HEK293T (cell line): ENCODE measurements around the gene ATAD3C.
A peak's percentile ranks its signal among the peaks of the same experiment; 100 is the strongest.
"Not testable (repeated sequence)": the region's sequence is repeated elsewhere in the genome, so short reads cannot be mapped to it uniquely, and the experiment has no call there.

Source experiments
- CTCF ChIA-PET: fragments of 350-600 bp; formaldehyde crosslinking; extraction: SDS; loops from one replicate; lab custom pipeline; 2021; ENCODE audit warnings: antibody characterized with exemption, inconsistent platforms; lab: Yijun Ruan, JAX
- POLR2A ChIA-PET: fragments of 350-600 bp; formaldehyde crosslinking; extraction: SDS; loops from one replicate; lab custom pipeline; 2020; ENCODE audit warnings: antibody characterized with exemption, inconsistent platforms; lab: Yijun Ruan, JAX
- DNase-seq: peaks from one replicate; pipeline ENCODE4 v3.0.0; 2012; ENCODE audit warnings: mixed read lengths; ENCODE audit errors: extremely low spot score
- ARNT ChIP-seq: fragments of 450-650 bp; IDR thresholded peaks from 2 replicates; pipeline ENCODE4 v1.6.1; 2017; ENCODE audit warnings: mild to moderate bottlenecking
- BHLHE40 ChIP-seq: fragments of 450-650 bp; IDR thresholded peaks from 2 replicates; pipeline ENCODE4 v1.6.1; 2016; ENCODE audit warnings: mild to moderate bottlenecking, moderate library complexity, borderline replicate concordance
- CTBP1 ChIP-seq: fragments of 450-650 bp; IDR thresholded peaks from 2 replicates; pipeline ENCODE4 v1.6.1; 2016; ENCODE audit warnings: borderline replicate concordance
- ELF4 ChIP-seq: fragments of 450-650 bp; IDR thresholded peaks from 2 replicates; pipeline ENCODE4 v1.6.1; 2017; ENCODE audit warnings: antibody characterized with exemption
- FOXA1 ChIP-seq: fragments of 450-650 bp; IDR thresholded peaks from 2 replicates; pipeline ENCODE4 v1.6.1; 2016; ENCODE audit warnings: mild to moderate bottlenecking
- FOXK2 ChIP-seq: fragments of 450-650 bp; IDR thresholded peaks from 2 replicates; pipeline ENCODE4 v1.6.1; 2016; ENCODE audit warnings: mild to moderate bottlenecking
- FOXM1 ChIP-seq: fragments of 450-650 bp; IDR thresholded peaks from 2 replicates; pipeline ENCODE4 v1.6.1; 2017; ENCODE audit warnings: mild to moderate bottlenecking, borderline replicate concordance
- HDGF ChIP-seq: fragments of 450-650 bp; IDR thresholded peaks from 2 replicates; pipeline ENCODE4 v1.6.1; 2017; ENCODE audit warnings: antibody characterized with exemption, borderline replicate concordance
- L3MBTL2 ChIP-seq: fragments of 450-650 bp; conservative IDR thresholded peaks from 2 replicates; pipeline ENCODE4 v1.6.1; 2016; ENCODE audit warnings: mild to moderate bottlenecking
- LEF1 ChIP-seq: fragments of 450-650 bp; IDR thresholded peaks from 2 replicates; pipeline ENCODE4 v1.6.1; 2017; ENCODE audit warnings: mild to moderate bottlenecking, borderline replicate concordance
- NFRKB ChIP-seq: fragments of 450-650 bp; IDR thresholded peaks from 2 replicates; pipeline ENCODE4 v1.6.1; 2016; ENCODE audit warnings: mild to moderate bottlenecking, moderate library complexity
- SP1 ChIP-seq: fragments of 450-650 bp; IDR thresholded peaks from 2 replicates; pipeline ENCODE4 v1.6.1; 2017
- SUZ12 ChIP-seq: fragments of 450-650 bp; IDR thresholded peaks from 2 replicates; pipeline ENCODE4 v1.6.1; 2016; ENCODE audit warnings: mild to moderate bottlenecking
- TARDBP ChIP-seq: fragments of 450-650 bp; IDR thresholded peaks from 2 replicates; pipeline ENCODE4 v1.6.1; 2016
- ZNF384 ChIP-seq: fragments of 450-650 bp; IDR thresholded peaks from 2 replicates; pipeline ENCODE4 v1.6.1; 2016
- TF ChIP-seq, protein P1 (sequence below): fragments of 450-650 bp; IDR thresholded peaks from 2 replicates; pipeline ENCODE4 v1.6.1; 2016

Gene ATAD3C

DNA sequence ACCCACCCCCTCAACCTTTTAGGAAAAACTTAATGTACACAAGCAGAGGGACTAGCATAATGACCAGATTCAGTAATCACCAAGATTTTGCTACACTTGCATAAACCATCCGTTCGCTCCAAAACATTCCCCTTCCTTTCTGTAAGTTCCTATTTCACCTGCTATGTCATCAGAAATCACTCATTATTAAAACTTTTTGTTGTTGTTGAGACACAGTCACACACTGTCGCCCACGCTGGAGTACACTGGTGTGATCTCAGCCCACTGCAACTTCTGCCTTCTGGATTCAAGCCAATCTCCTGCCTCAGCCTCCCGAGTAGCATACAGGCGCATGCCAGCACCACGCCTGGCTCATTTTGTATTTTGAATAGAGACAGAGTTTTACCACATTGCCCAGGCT is 45.8 kb upstream of the ATAD3C start:
- no peak for DNase-seq
- TF ChIP-seq FOXM1 (no peak), HDGF (no peak), BHLHE40 (no peak), SP1 (no peak), ZNF384 (no peak), FOXA1 (no peak), FOXK2 (no peak), TARDBP (no peak), ELF4 (no peak), ARNT (no peak), CTBP1 (no peak), L3MBTL2 (no peak), SUZ12 (no peak), NFRKB (no peak)
- TF ChIP-seq, protein P1, sequence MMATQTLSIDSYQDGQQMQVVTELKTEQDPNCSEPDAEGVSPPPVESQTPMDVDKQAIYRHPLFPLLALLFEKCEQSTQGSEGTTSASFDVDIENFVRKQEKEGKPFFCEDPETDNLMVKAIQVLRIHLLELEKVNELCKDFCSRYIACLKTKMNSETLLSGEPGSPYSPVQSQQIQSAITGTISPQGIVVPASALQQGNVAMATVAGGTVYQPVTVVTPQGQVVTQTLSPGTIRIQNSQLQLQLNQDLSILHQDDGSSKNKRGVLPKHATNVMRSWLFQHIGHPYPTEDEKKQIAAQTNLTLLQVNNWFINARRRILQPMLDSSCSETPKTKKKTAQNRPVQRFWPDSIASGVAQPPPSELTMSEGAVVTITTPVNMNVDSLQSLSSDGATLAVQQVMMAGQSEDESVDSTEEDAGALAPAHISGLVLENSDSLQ, result no peak
- POLR2A ChIA-PET, result no interaction called here
- CTCF ChIA-PET, result no interaction called here

DNA sequence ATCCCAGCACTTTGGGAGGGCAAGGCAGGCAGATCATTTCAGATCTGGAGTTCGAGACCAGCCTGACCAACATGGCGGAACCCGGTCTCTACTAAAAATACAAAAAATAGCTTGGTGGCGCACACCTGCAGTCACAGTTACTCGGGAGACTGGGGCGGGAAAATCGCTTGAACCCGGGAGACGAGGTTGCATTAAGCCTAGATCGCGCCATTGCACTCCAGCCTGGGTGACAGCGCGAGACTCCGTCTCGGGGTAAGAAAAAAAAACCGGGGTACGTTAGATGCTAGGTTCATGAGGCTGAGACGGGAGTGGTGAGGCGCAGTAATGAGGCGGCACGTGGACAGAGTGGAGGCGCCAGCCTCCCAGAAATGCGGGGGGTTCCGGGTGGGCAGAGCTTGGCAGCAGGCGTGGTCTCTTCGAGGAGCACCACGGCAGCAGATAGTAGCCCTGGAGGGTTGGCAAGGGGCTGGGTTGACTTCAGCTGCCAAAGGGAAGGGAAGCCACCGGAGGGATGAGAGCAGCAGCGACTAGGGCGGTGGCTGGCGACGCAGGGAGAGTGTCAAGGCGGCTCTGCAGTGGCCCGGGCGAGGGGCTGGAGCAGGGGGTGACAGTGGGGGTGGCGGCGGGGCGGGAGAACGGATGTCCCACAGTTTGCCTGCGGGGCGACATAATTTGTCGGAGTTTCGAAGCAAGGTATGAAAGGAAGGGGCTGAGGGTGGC is 43.2 kb upstream of the ATAD3C start:
- DNase-seq, result no peak
- POLR2A ChIA-PET, result interaction anchor here (0.9 to 2.1 kb wide), 5 partner anchors 9 to 31 kb away, joined by 4 to 15 read pairs (median 6); partner anchors contain the start of gene AURKAIP1
- TF ChIP-seq FOXK2, result no peak
- TF ChIP-seq FOXA1, result no peak
- TF ChIP-seq SUZ12, result no peak
- TF ChIP-seq BHLHE40, result no peak
- no peak for TF ChIP-seq ZNF384
- TF ChIP-seq, protein P1, result no peak
- no peak for TF ChIP-seq ELF4
- no peak for TF ChIP-seq CTBP1
- TF ChIP-seq FOXM1, result no peak
- no peak for TF ChIP-seq NFRKB
- no peak for TF ChIP-seq ARNT
- TF ChIP-seq L3MBTL2, result no peak
- no peak for TF ChIP-seq SP1
- TF ChIP-seq LEF1, result no peak
- TF ChIP-seq TARDBP, result no peak
- CTCF ChIA-PET, result no interaction called here

DNA sequence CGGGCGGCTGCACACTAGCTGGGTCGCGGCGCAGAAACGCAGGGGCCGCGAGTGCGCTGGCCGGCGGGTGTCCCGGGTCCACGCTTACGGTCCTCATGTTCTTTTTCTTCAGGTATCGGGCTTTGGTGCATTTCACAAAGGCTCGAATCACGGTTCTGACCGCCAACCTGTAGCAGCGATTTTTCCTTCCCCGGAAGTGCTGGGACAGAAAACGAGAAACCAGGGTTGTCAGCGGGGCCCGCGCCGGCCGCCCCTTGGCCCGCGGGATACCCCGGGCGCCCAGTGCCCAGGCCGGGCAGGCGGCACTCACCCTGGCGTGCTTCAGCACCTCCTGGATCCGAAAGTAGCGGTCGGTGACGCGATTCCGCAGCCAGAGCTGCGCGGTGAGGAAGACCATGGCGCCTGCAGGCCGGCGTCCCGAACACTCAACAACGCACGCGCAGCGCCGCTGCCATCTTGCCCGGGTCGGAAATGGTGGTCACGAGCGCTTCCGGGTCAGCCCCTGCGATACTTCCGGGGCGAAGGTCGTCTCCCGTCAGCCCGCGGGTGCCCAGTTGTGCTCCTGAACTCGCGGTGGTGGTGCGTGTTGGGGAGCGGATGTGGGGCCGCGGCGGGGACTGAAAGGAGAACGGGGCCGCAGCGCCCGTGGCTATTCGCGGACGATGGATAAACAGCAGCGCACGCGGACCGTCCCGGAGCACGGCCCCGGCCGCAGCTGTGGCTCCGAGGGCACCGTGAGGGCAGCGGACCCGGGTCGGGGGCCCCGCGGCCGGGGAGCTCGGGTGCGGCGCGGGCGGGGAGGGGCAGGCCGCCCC is 42.5 kb upstream of the ATAD3C start, which contains the start of gene MRPL20:
Gene MRPL20 (minus strand): TSS at position 473 of the 815 bp plus-strand sequence. CDS start 76 bp downstream, at position 397.
- ChIA-PET POLR2A (interaction anchor here (0.6 to 2.1 kb wide), 17 partner anchors 8 to 102 kb away, joined by 3 to 15 read pairs (median 6); partner anchors contain the start of genes ANKRD65, ATAD3C, AURKAIP1 and CCNL2), CTCF (interaction anchor here (0.6 kb wide), 1 partner anchor 35 kb away, joined by 3 read pairs; no protein-coding TSS in a partner anchor)
- peak; percentile 93 for DNase-seq
- TF ChIP-seq FOXM1, result no peak
- TF ChIP-seq ELF4, result peak; percentile 91
- no peak for TF ChIP-seq L3MBTL2
- TF ChIP-seq TARDBP, result no peak
- TF ChIP-seq LEF1, result peak; percentile 42; the same call in 1 of the 2 replicates
- no peak for TF ChIP-seq FOXA1
- 0 out of 2 replicates have a peak, but pooled peaks have one; percentile 13 for TF ChIP-seq ARNT
- TF ChIP-seq NFRKB, result no peak
- TF ChIP-seq, protein P1, result peak; percentile 58; the same call in 1 of the 2 replicates
- TF ChIP-seq SP1, result no peak

DNA sequence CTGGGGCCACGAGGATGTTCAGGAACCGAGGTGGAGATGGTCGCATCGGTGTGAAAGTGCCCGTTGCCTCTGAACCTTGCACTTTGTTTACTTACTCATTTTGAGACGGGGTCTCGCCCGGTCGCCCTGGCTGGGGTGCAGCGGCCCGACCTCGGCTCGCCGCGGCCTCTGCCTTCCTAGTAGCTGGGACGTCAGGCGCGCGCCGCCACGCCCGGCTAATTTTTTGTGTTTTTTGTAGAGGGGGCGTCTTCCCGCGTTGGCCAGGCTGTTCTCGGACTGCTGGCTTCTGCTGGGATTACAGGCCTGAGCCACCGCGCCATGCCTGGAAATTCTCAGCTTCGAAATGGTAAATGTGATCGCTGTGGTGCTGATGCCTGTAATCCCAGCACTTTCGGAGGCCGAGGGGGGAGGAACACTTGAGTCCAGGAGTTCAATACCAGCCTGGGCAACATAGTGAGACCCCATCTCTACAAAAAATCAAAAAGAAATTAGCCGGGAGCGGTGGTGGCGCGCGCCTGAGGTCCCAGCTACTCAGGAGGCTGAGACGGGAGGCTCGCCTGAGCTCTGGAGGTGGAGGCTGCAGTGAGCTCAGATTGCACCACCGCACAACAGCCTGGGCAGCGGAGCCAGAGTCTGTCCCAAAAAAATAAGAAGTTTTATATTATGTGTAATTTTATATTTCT is 41.7 kb upstream of the ATAD3C start:
- DNase-seq, result no peak
- ChIA-PET CTCF (interaction anchor here (0.6 kb wide), 1 partner anchor 36 kb away, joined by 3 read pairs; no protein-coding TSS in a partner anchor), POLR2A (interaction anchor here (0.6 to 2.1 kb wide), 18 partner anchors 8 to 102 kb away, joined by 3 to 15 read pairs (median 6); partner anchors contain the start of genes ANKRD65, ATAD3C, AURKAIP1 and CCNL2)
- TF ChIP-seq FOXK2 (no peak), TARDBP (no peak), HDGF (no peak), SUZ12 (no peak), ARNT (no peak), ELF4 (no peak), LEF1 (no peak), BHLHE40 (no peak), FOXA1 (no peak), NFRKB (no peak), CTBP1 (no peak), SP1 (no peak), ZNF384 (no peak), FOXM1 (no peak), L3MBTL2 (no peak)
- TF ChIP-seq, protein P1, result no peak

DNA sequence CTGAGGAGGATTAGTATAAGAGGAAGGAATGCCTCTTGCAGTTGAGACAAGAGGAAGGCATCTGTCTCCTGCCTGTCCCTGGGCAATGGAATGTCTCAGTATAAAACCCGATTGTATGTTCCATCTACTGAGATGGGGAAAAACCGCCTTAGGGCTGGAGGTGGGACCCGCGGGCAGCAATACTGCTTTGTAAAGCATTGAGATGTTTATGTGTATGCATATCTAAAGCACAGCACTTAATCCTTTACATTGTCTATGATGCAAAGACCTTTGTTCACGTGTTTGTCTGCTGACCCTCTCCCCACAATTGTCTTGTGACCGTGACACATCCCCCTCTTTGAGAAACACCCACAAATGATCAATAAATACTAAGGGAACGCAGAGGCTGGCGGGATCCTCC is 39.3 kb upstream of the ATAD3C start:
- CTCF ChIA-PET, DNase-seq: not testable (repeated sequence)
- POLR2A ChIA-PET, result interaction anchor here (1.2 kb wide), 1 partner anchor 11 kb away, joined by 3 read pairs; the partner anchor contains the start of gene CCNL2
